ENCODE data around the gene ULBP1.
A peak's percentile ranks its signal among the peaks of the same experiment; 100 is the strongest.
"Not testable (repeated sequence)": the region's sequence is repeated elsewhere in the genome, so short reads cannot be mapped to it uniquely, and the experiment has no call there.

ULBP1 gene

GRCh38 chr6:149933461-149933860, 30.3 kb upstream of the ULBP1 start:
- no peak for DNase-seq (ENCODE audit: low read depth in 2 of 2)

GRCh38 chr6:149934249-149935156, 29.2 kb upstream of the ULBP1 start:
- DNase-seq (ENCODE audit: low read depth in 2 of 2), result peak in 1 of 2 donors; percentile 50

- no peak for DNase-seq (ENCODE audit: low read depth in 2 of 2)
Observed at GRCh38 chr6:149935246-149935645, 28.5 kb upstream of the ULBP1 start.

- no peak for DNase-seq (ENCODE audit: low read depth in 2 of 2)
Observed at GRCh38 chr6:149935668-149936067, 28.1 kb upstream of the ULBP1 start.

- DNase-seq (ENCODE audit: low read depth in 2 of 2), result no peak
Observed at GRCh38 chr6:149936743-149937142, 27.0 kb upstream of the ULBP1 start.

GRCh38 chr6:149938013-149938570, 25.7 kb upstream of the ULBP1 start:
- not testable (repeated sequence) for DNase-seq (ENCODE audit: low read depth in 2 of 2)

- DNase-seq (ENCODE audit: low read depth in 2 of 2), result no peak
Observed at GRCh38 chr6:149938571-149939355, 25.0 kb upstream of the ULBP1 start.

GRCh38 chr6:149939356-149939648, 24.4 kb upstream of the ULBP1 start:
- DNase-seq (ENCODE audit: low read depth in 2 of 2), result no peak

- no peak for DNase-seq (ENCODE audit: low read depth in 2 of 2)
Observed at GRCh38 chr6:149939909-149940671, 23.7 kb upstream of the ULBP1 start.

GRCh38 chr6:149940672-149940982, 23.1 kb upstream of the ULBP1 start:
- DNase-seq (ENCODE audit: low read depth in 2 of 2), result no peak

- DNase-seq (ENCODE audit: low read depth in 2 of 2), result peak; percentile 70 to 86
Observed at GRCh38 chr6:149941583-149942460, 21.9 kb upstream of the ULBP1 start, which contains the start of gene ULBP2. TSS of gene ULBP2 (plus strand) at chr6:149942014. CDS start at chr6:149942073, 59 bp downstream.

- no peak for DNase-seq (ENCODE audit: low read depth in 2 of 2)
Observed at GRCh38 chr6:149942461-149942829, 21.3 kb upstream of the ULBP1 start.

GRCh38 chr6:149943321-149943720, 20.4 kb upstream of the ULBP1 start:
- DNase-seq (ENCODE audit: low read depth in 2 of 2), result not testable (repeated sequence)

GRCh38 chr6:149945276-149945675, 18.5 kb upstream of the ULBP1 start:
- not testable (repeated sequence) for DNase-seq (ENCODE audit: low read depth in 2 of 2)

GRCh38 chr6:149946631-149947030, 17.1 kb upstream of the ULBP1 start:
- DNase-seq (ENCODE audit: low read depth in 2 of 2), result not testable (repeated sequence)

- not testable (repeated sequence) for DNase-seq (ENCODE audit: low read depth in 2 of 2)
Observed at GRCh38 chr6:149947533-149947932, 16.2 kb upstream of the ULBP1 start.

- DNase-seq (ENCODE audit: low read depth in 2 of 2), result no peak
Observed at GRCh38 chr6:149948011-149948410, 15.7 kb upstream of the ULBP1 start.

- no peak for DNase-seq (ENCODE audit: low read depth in 2 of 2)
Observed at GRCh38 chr6:149948616-149949015, 15.1 kb upstream of the ULBP1 start.

GRCh38 chr6:149950423-149950822, 13.3 kb upstream of the ULBP1 start:
- DNase-seq (ENCODE audit: low read depth in 2 of 2), result no peak

GRCh38 chr6:149951096-149951495, 12.6 kb upstream of the ULBP1 start:
- no peak for DNase-seq (ENCODE audit: low read depth in 2 of 2)

GRCh38 chr6:149951626-149952025, 12.1 kb upstream of the ULBP1 start:
- no peak for DNase-seq (ENCODE audit: low read depth in 2 of 2)
